OCI-LY3 (cell line): Measurements from ENCODE around the gene ASIP.

Experiments
- EZH2phosphoT487 ChIP-seq: fragments of 200-600 bp; shearing (Covaris generic); IDR thresholded peaks from 2 replicates; pipeline ENCODE4 v1.6.1; 2018; ENCODE audit warnings: antibody characterized with exemption, mixed run types, low read depth
- TF ChIP-seq, protein P1 (sequence below): fragments of 200-600, 300-600 bp; sonication (generic); IDR thresholded peaks from 2 replicates; pipeline ENCODE4 v1.5.1; 2014; ENCODE audit warnings: antibody characterized with exemption, low read length, low read depth

DNA sequence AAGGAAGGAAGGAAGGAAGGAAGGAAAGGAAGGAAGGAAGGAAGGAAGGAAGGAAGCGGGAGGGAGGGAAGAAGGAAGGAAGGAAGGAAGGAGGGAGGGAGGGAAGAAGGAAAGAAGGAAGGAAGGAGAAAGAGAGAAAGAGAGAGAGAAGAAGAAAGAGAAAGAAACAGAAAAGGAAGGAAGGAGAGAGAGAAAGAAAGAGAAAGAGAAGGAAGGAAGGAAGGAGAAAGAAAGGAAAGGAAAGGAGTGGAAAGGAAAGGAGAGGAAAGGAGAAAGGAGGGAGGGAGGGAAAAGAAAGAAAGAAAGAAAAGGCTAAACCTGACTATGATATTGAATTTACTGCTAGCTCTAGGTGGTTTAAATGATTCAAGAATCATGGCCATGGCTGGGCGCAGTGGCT lies 5.3 kb upstream of the ASIP start:
- TF ChIP-seq, protein P1, sequence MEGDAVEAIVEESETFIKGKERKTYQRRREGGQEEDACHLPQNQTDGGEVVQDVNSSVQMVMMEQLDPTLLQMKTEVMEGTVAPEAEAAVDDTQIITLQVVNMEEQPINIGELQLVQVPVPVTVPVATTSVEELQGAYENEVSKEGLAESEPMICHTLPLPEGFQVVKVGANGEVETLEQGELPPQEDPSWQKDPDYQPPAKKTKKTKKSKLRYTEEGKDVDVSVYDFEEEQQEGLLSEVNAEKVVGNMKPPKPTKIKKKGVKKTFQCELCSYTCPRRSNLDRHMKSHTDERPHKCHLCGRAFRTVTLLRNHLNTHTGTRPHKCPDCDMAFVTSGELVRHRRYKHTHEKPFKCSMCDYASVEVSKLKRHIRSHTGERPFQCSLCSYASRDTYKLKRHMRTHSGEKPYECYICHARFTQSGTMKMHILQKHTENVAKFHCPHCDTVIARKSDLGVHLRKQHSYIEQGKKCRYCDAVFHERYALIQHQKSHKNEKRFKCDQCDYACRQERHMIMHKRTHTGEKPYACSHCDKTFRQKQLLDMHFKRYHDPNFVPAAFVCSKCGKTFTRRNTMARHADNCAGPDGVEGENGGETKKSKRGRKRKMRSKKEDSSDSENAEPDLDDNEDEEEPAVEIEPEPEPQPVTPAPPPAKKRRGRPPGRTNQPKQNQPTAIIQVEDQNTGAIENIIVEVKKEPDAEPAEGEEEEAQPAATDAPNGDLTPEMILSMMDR: no peak
- TF ChIP-seq EZH2phosphoT487: no peak
